ENCODE measurements around the gene CSTPP1.
"Not testable (repeated sequence)": the region's sequence is repeated elsewhere in the genome, so short reads cannot be mapped to it uniquely, and the experiment has no call there.

CSTPP1 gene

GRCh38 chr11:46913484-46913883 lies 23.1 kb upstream of the CSTPP1 start:
- no peak for FAIRE-seq

- FAIRE-seq = no peak
Measured at GRCh38 chr11:46914363-46914762, 22.2 kb upstream of the CSTPP1 start.

GRCh38 chr11:46914910-46915309 lies 21.7 kb upstream of the CSTPP1 start:
- FAIRE-seq = no peak

GRCh38 chr11:46916286-46917108 lies 20.1 kb upstream of the CSTPP1 start:
- FAIRE-seq = no peak

- FAIRE-seq = no peak
Measured at GRCh38 chr11:46917109-46917761, 19.3 kb upstream of the CSTPP1 start.

- no peak for FAIRE-seq
Measured at GRCh38 chr11:46917762-46918082, 18.8 kb upstream of the CSTPP1 start.

- FAIRE-seq = no peak
Measured at GRCh38 chr11:46918083-46918787, 18.3 kb upstream of the CSTPP1 start, which contains the start of gene LRP4. TSS of gene LRP4 (minus strand) at chr11:46918550. CDS start at chr11:46918379, 171 bp downstream.

- FAIRE-seq = no peak
Measured at GRCh38 chr11:46918788-46919513, 17.6 kb upstream of the CSTPP1 start.

- no peak for FAIRE-seq
Measured at GRCh38 chr11:46920755-46921154, 15.8 kb upstream of the CSTPP1 start.

GRCh38 chr11:46927928-46928327 lies 8.6 kb upstream of the CSTPP1 start:
- not testable (repeated sequence) for FAIRE-seq

- not testable (repeated sequence) for FAIRE-seq
Measured at GRCh38 chr11:46928701-46929100, 7.9 kb upstream of the CSTPP1 start.

GRCh38 chr11:46930089-46930488 lies 6.5 kb upstream of the CSTPP1 start:
- no peak for FAIRE-seq

- FAIRE-seq = no peak
Measured at GRCh38 chr11:46942172-46942571, 5.6 kb downstream of the CSTPP1 start.

GRCh38 chr11:46944356-46945075 lies 8.0 kb downstream of the CSTPP1 start:
- no peak for FAIRE-seq

- no peak for FAIRE-seq
Measured at GRCh38 chr11:46947399-46948077, 11.0 kb downstream of the CSTPP1 start.

GRCh38 chr11:46948378-46949131 lies 12.0 kb downstream of the CSTPP1 start:
- no peak for FAIRE-seq

- no peak for FAIRE-seq
Measured at GRCh38 chr11:46949297-46949696, 12.7 kb downstream of the CSTPP1 start.

- no peak for FAIRE-seq
Measured at GRCh38 chr11:46951864-46952263, 15.3 kb downstream of the CSTPP1 start.

GRCh38 chr11:46952553-46952952 lies 16.0 kb downstream of the CSTPP1 start:
- FAIRE-seq = no peak

GRCh38 chr11:46953093-46953492 lies 16.5 kb downstream of the CSTPP1 start:
- no peak for FAIRE-seq

GRCh38 chr11:46958777-46959176 lies 22.2 kb downstream of the CSTPP1 start:
- no peak for FAIRE-seq
